Type B pancreatic cell (in vitro differentiated cells): ENCODE data around the gene HTRA3. TPM values are rescaled to one million over a fixed set of nuclear protein-coding genes. Genes with fewer than 3 reads are reported as not detected.

Experiments used
- DNase-seq: peaks from one replicate; pipeline ENCODE4 v3.0.0; 2021; ENCODE audit warnings: mixed read lengths; ENCODE audit not compliant: unreplicated experiment; ENCODE audit errors: extremely low spot score
- H3K27ac Mint-ChIP-seq: 2 replicates; pipeline ENCODE4 v1.8.0; 2021; ENCODE audit warnings: mild to moderate bottlenecking, mixed read lengths
- H3K27me3 Mint-ChIP-seq: 2 replicates; pipeline ENCODE4 v1.8.0; 2021; ENCODE audit warnings: mixed read lengths
- H3K36me3 Mint-ChIP-seq: 2 replicates; pipeline ENCODE4 v1.8.0; 2021; ENCODE audit warnings: mixed read lengths
- H3K4me1 Mint-ChIP-seq: one replicate; pipeline ENCODE4 v1.8.0; 2021; ENCODE audit warnings: mixed read lengths; ENCODE audit not compliant: unreplicated experiment
- H3K4me3 Mint-ChIP-seq: 2 replicates; pipeline ENCODE4 v1.8.0; 2021; ENCODE audit warnings: mild to moderate bottlenecking, mixed read lengths
- H3K9me3 Mint-ChIP-seq: 2 replicates; pipeline ENCODE4 v1.8.0; 2021; ENCODE audit warnings: mixed read lengths
- total RNA-seq: library from RNA; stranded (reverse); gene quantifications from 2 replicates; pipeline ENCODE4 v1.2.1, GENCODE V29; 2021; ENCODE audit warnings: low replicate concordance
- TF ChIP-seq, protein P1 (sequence below): fragments of 200-600 bp; sonication (generic); conservative IDR thresholded peaks from 2 replicates; pipeline ENCODE4 v1.5.0; 2021; ENCODE audit warnings: antibody characterized with exemption, mild to moderate bottlenecking

The HTRA3 gene
- total RNA-seq, 1 donor from 2014 or later, result 4.4 TPM

DNA sequence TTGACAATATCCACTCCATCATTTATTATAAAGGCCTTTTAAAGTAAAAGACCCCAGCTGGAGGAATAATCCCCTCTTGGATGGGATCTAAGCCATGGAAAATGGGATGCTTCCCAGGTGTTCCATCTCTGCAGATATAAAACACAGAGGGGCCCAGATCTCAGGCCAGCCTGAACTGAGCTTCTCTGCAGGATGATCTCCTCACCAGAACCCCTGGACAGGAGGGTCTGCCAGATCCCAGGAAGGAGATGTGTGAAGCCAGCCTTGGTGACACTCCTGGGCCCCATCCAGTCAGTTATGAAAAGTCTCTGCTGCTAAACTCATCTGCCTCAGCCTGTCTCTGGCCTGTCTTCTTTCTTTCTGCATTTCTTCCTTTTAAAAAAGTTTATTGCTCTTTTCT lies 56.7 kb downstream of the HTRA3 start:
- no peak for DNase-seq
- TF ChIP-seq, protein P1, sequence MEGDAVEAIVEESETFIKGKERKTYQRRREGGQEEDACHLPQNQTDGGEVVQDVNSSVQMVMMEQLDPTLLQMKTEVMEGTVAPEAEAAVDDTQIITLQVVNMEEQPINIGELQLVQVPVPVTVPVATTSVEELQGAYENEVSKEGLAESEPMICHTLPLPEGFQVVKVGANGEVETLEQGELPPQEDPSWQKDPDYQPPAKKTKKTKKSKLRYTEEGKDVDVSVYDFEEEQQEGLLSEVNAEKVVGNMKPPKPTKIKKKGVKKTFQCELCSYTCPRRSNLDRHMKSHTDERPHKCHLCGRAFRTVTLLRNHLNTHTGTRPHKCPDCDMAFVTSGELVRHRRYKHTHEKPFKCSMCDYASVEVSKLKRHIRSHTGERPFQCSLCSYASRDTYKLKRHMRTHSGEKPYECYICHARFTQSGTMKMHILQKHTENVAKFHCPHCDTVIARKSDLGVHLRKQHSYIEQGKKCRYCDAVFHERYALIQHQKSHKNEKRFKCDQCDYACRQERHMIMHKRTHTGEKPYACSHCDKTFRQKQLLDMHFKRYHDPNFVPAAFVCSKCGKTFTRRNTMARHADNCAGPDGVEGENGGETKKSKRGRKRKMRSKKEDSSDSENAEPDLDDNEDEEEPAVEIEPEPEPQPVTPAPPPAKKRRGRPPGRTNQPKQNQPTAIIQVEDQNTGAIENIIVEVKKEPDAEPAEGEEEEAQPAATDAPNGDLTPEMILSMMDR, result no peak
- no peak overlapping the region for H3K4me3 Mint-ChIP-seq
- no peaks in the 10 kb centered on the region for H3K4me1 Mint-ChIP-seq
- no peaks in the 10 kb centered on the region for H3K27me3 Mint-ChIP-seq
- H3K36me3 Mint-ChIP-seq, result no peaks in the 10 kb centered on the region
- no peaks in the 10 kb centered on the region for H3K9me3 Mint-ChIP-seq
- H3K27ac Mint-ChIP-seq, result no peak overlapping the region

DNA sequence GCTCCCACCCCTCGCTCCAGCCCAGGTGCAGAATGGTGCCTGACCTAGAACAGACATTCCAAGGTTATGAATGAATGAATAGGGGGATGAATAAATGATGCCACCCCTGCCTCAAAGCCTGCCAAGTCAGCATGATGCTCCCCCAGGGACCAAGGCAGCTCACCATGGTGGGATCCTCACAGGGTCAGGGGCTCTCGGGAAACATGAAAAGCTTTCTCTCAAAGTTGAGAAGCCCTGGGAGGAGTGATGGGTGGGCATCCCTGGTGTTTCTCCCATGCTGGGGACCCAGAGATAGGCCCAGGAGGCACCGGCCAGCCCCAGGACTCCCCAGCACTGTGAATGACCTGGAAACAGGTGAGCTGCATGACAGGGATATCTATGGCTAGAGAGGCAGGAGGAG lies 58.9 kb downstream of the HTRA3 start:
- Mint-ChIP-seq H3K27me3 (no peaks in the 10 kb centered on the region), H3K9me3 (no peaks in the 10 kb centered on the region), H3K4me1 (no peaks in the 10 kb centered on the region), H3K4me3 (no peak overlapping the region), H3K27ac (no peak overlapping the region), H3K36me3 (no peaks in the 10 kb centered on the region)
- TF ChIP-seq, protein P1, result no peak
- DNase-seq, result no peak

DNA sequence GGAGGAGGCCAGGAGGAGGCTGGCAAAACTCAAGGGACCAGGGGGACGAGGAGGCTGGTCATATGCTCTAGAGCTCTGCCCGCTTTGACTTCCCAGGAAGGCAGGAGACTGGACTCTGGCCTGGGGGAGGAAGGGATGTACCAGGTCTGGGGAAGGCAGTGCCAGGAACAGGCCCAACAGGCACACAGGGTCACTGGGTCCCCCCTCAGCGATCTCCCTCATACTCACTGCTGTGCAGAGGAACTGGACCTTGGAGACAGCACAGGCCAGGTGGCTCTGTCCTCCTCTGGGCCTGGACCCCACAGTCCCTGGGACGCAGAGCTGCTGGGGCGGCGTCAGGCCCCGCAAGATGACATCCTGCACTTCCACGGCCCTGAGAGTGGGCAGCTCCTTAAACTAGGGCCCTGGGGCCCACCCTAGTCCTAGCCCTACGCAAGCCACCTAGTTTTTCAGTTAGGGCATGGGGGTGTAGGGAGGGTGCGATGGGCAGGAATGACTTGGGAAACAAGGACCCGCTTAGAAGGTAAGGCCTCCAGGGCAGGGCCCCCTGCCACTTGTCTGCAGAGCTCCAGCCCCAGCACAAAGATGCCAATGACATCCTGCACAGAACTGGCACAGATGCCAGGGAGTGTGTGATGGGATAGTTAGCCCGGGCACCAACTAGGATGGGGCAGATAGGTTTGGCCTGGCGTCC lies 59.5 kb downstream of the HTRA3 start:
- Mint-ChIP-seq H3K27ac (no peak overlapping the region), H3K4me1 (no peaks in the 10 kb centered on the region), H3K4me3 (no peak overlapping the region), H3K9me3 (no peaks in the 10 kb centered on the region), H3K36me3 (no peaks in the 10 kb centered on the region), H3K27me3 (no peaks in the 10 kb centered on the region)
- no peak for DNase-seq
- TF ChIP-seq, protein P1, result no peak

DNA sequence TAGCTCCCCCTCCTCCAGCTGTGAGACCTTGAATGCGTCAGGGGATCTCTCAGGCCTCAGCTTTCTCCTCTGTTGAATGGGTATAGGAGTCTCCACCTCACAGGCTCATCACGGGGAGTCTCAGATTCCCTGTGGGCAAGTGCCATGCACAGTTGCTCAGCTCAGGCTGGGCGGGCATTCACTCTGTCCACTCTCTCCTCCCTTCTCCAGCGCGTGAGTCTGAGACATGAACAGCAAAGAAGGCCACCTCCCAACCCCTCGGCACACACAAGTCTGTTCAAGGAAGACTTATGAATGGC lies 60.0 kb downstream of the HTRA3 start:
- Mint-ChIP-seq H3K4me3 (no peak overlapping the region), H3K36me3 (no peaks in the 10 kb centered on the region), H3K4me1 (no peaks in the 10 kb centered on the region), H3K27ac (no peak overlapping the region), H3K27me3 (no peaks in the 10 kb centered on the region), H3K9me3 (no peaks in the 10 kb centered on the region)
- DNase-seq, result no peak
- TF ChIP-seq, protein P1, result no peak

DNA sequence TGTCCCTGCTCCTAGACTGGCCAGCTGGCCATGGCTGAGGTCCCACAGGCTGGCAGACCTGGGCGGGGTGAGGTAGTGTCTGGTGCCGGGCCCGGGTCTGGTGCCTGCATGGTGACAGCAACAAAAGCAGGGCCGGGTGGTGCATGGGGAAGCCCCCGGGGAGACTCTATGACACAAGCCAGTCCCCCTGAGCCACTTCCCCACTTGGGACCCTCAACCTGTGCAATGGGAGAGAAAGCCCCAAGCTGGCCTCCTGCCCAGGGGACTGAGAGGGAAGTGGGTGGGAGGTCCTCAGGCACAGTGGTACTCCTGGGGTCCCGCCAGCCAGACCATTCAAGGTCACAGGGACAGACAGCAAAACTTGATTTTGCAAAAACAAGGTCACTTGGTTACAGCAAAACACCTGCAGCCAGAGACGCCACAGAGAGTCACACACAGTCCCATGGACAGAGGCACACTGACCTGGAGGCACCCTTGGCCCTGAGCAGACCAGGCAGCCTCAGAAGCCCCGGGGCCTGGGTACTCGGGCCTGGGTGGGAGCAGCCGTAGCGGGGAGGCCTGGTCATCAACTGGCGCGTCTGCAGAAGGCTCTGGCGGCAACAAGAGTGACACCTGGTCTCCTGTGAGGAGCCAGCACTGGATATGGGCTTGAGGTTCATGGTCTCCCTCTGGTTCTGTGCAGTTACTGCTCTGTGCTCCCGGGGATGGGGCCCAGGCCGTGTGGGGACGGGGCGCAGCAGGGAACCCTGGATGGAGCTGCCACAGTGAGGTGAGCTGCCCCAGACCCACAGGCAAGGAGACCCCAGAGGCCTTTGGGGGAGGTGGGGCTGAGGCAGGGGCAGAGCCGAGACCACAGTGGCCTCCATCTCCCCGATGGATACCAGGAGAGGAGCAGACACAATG lies 60.6 kb downstream of the HTRA3 start:
- no peaks in the 10 kb centered on the region for H3K9me3 Mint-ChIP-seq
- H3K36me3 Mint-ChIP-seq, result no peaks in the 10 kb centered on the region
- DNase-seq, result no peak
- H3K4me1 Mint-ChIP-seq, result no peaks in the 10 kb centered on the region
- H3K27me3 Mint-ChIP-seq, result no peaks in the 10 kb centered on the region
- no peak overlapping the region for H3K27ac Mint-ChIP-seq
- no peak overlapping the region for H3K4me3 Mint-ChIP-seq
- TF ChIP-seq, protein P1, result no peak
